Epithelial cell of esophagus (primary cell): ENCODE data around the gene FBXL13.

ENCODE experiments used
- DNase-seq: peaks from one replicate; pipeline ENCODE4 v3.0.0; 2010; ENCODE audit warnings: low read depth
- H3K4me3 ChIP-seq: 2 replicates; pipeline ENCODE4 v1.5.1; 2011; ENCODE audit warnings: mild to moderate bottlenecking, low read length, control low read depth
- CTCF ChIP-seq: IDR thresholded peaks from 2 replicates; pipeline ENCODE4 v1.5.1; 2011; ENCODE audit warnings: low read depth, mild to moderate bottlenecking, low read length, control low read depth, inconsistent platforms; ENCODE audit not compliant: insufficient read depth; ENCODE audit errors: missing control alignments

Gene FBXL13

DNA sequence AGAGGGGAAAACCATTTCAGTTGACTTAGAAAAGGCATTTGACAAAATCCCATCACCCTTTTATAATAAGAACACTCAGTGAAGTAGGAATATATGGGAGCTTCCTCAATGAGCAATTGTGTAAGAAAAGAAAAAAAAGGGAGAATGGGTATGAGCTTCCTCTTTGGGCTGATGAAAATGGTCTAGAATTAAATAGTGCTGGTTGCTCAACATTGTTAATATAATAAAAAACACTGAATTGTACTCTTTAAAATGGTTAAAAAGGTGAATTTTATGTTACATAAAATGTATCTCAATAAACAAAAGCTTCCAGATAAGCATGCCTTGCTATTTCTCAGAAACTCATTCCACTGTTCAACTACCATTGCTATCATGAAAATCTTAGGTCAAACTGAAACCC, 121.2 kb downstream of the FBXL13 start:
- no peak for TF ChIP-seq CTCF
- no peak overlapping the region for H3K4me3 ChIP-seq
- no peak for DNase-seq

GRCh38 chr7:102951839-102952238, 122.8 kb downstream of the FBXL13 start:
- no peak for DNase-seq
- TF ChIP-seq CTCF = no peak
- no peak overlapping the region for H3K4me3 ChIP-seq

GRCh38 chr7:102944241-102944640, 130.4 kb downstream of the FBXL13 start:
- H3K4me3 ChIP-seq = no peak overlapping the region
- DNase-seq = no peak
- no peak for TF ChIP-seq CTCF

DNA sequence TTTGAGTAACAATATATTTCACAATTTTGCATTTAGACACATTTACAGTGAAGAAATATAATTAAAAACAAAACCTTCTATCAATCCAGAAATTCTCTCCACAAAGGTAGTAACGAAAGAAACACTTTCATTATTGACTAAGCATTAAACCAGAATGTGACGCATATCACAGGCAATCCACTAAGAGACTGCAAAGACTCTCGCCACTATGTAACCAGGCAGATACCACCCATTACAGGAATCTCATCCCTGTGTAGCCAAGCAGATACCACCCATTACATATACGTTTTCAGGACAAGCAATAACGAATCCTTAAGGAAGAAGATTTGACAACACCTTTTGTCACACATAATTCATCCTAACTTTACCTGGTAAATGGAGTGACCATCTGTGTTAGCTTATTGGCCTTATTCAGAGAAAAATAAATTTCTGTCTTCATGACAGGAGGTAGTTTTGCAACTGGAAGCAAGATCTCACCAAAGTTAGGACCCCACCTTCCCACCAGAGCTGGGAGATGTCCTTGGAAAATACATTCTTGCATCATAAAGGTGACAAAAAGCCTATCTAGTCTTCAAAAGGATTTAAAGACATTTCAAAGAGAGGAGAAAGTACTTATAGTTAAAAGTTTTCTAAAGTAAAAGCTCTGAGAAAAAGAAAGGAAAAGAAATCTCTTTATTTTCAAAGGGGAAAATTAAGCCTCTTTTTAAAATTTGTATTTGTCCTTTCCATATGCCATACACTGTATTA, 131.0 kb downstream of the FBXL13 start:
- no peak for TF ChIP-seq CTCF
- no peak for DNase-seq
- no peak overlapping the region for H3K4me3 ChIP-seq

GRCh38 chr7:102942868-102943267, 131.7 kb downstream of the FBXL13 start:
- DNase-seq = no peak
- TF ChIP-seq CTCF = no peak
- no peak overlapping the region for H3K4me3 ChIP-seq

- TF ChIP-seq CTCF = no peak
- H3K4me3 ChIP-seq = no peak overlapping the region
- DNase-seq = no peak
Measured at GRCh38 chr7:102942181-102942866, 132.3 kb downstream of the FBXL13 start.
